GM11168 (cell line): Measurements from ENCODE around the gene RWDD3.

Experiments used
- in situ Hi-C: fragments of 300-500 bp; cut with MboI; formaldehyde crosslinking; loops from one replicate; pipeline ENCODE4 v1.12.0; 2022; ENCODE audit warnings: low sequenced_read_pairs; ENCODE audit not compliant: unreplicated experiment

The RWDD3 gene

GRCh38 chr1:95276429-95276828 is 42.4 kb downstream of the RWDD3 start:
- in situ Hi-C loops = no loop called here

- in situ Hi-C loops = no loop called here
These were observed 44.4 kb downstream of the RWDD3 start for GRCh38 chr1:95278173-95279006.

- in situ Hi-C loops = no loop called here
These were observed 47.9 kb downstream of the RWDD3 start for GRCh38 chr1:95281781-95282517.

GRCh38 chr1:95282518-95282895 is 48.5 kb downstream of the RWDD3 start:
- in situ Hi-C loops = no loop called here

GRCh38 chr1:95284420-95284819 is 50.4 kb downstream of the RWDD3 start:
- in situ Hi-C loops = no loop called here

GRCh38 chr1:95286479-95286878 is 52.5 kb downstream of the RWDD3 start:
- in situ Hi-C loops = no loop called here

- in situ Hi-C loops = no loop called here
These were observed 53.1 kb downstream of the RWDD3 start for GRCh38 chr1:95287081-95287480.

GRCh38 chr1:95287825-95288224 is 53.8 kb downstream of the RWDD3 start:
- in situ Hi-C loops = no loop called here
